Pancreas (tissue), 10 donors: ENCODE data around the gene HOXA6. TPM values are rescaled to one million over a fixed set of nuclear protein-coding genes. Genes with fewer than 3 reads are reported as not detected.

Experiments
- ATAC-seq, 4 donors: fragments of 200-7000 bp; cut with Tn5 transposase; one replicate each; pipeline versions ENCODE4 v1.8.0 to v1.9.1; 2020; ENCODE audit warnings: mild to moderate bottlenecking in 4 of 4, moderate library complexity in 4 of 4
- DNase-seq, 6 donors: peaks; one replicate each; pipeline ENCODE4 v3.0.0-alpha.2; 2020
- FAIRE-seq: peaks from 2 replicates; lab custom pipeline; 2012; peaks lifted over from hg19 to GRCh38; lab: Jason Lieb, UNC
- H3K27ac ChIP-seq, 4 donors: fragments of 200-600 bp; sonication (generic); 1 replicate in 3 of 4; 2 replicates in 1 of 4; pipeline versions ENCODE4 v1.5.0 to v1.8.0; 2020
- H3K27me3 ChIP-seq, 4 donors: fragments of 200-600 bp; one replicate each; pipeline ENCODE4 v1.8.0; 2021
- H3K36me3 ChIP-seq, 3 donors: fragments of 200-600 bp; sonication (generic) in 1 of 3; one replicate each; pipeline versions ENCODE4 v1.5.0 to v1.8.0; 2020 to 2021
- H3K4me1 ChIP-seq, 3 donors: fragments of 200-600 bp; one replicate each; pipeline ENCODE4 v1.8.0; 2021
- H3K4me3 ChIP-seq, 4 donors: fragments of 200-600 bp; sonication (generic) in 2 of 4; one replicate each; pipeline versions ENCODE4 v1.5.0 to v1.8.0; 2020 to 2021
- H3K9me3 ChIP-seq, 4 donors: fragments of 200-600 bp; one replicate each; pipeline ENCODE4 v1.8.0; 2021
- CTCF ChIP-seq, 4 donors: fragments of 200-600 bp; sonication (generic) in 3 of 4; IDR thresholded peaks; one replicate each; pipeline versions ENCODE4 v1.5.0 to v1.8.0; 2021; ENCODE audit warnings: antibody characterized with exemption in 4 of 4
- WGBS, 2 donors: extraction: QIAGEN DNeasy Blood & Tissue Kit; methylation state at CpG; one replicate each; pipeline ENCODE4 v1.1.7; 2013; 5-methylcytosine and 5-hydroxymethylcytosine counted together
- intact Hi-C, 3 donors: fragments of 100-400 bp; cut with DNase I; formaldehyde crosslinking; loops; one replicate each; pipeline versions ENCODE4 v1.11.1 to v1.14.2; 2022
- polyA plus RNA-seq, 2 donors: library from polyadenylated mRNA; stranded (reverse); fragments of 200-250 nt; gene quantifications; one replicate each; pipeline ENCODE4 v1.2.3, GENCODE V29; 2013
- total RNA-seq, 6 donors: library from RNA; stranded (reverse); fragmentation: NEBNext Ultra II Directional in 4 of 6; extraction: Animal tissue kit (Norgen Biotek cat#: 25700) in 4 of 6; gene quantifications; one replicate each; pipeline versions ENCODE4 v1.2.1 to v1.2.4, GENCODE V29; 2021 to 2023
- donor health status: healthy with polysubstance abuse.
- donor health status: DM: no; HTN: no; CAD: no; lungs with moderate emphysema.
- donor health status: DM: no; HTN: no; CAD: no.
- donor health status: control.
- donor health status: control.
- donor health status: Bipolar disorder and iron deficiency.
- donor health status: DM: yes; HTN: yes; CAD: no.
- donor health status: DM: no; HTN: no; CAD: no.
- donor health status: DM: no; HTN: no; CAD: no.
- donor health status: DM: yes; HTN: yes; CAD: no.

Gene HOXA6
- total and polyA plus RNA-seq, 8 donors, result 0.12 to 0.34 TPM; not detected in 6

DNA sequence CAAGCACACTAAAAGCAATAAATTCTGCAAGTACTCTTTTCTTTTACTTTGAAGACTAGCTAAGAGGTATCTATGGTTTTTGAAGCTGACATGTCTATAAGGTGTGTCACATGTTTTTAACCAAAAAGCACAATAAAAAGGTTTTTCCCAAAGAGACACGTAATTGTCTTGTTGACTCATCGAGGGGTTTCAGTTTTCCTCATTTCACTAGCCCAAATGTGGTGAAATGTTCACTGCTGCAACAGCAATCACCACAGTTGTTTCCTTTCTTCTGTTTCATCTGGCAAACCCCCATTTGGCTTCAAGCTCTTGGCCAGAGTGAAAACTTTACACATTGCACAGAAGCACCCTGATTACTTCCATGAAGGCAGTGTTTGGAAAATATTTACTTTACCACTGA is 13.2 kb downstream of the HOXA6 start:
- 12 to 14% methylated on average over 2 of the region's 2 CpGs for WGBS, 2 donors

GRCh38 chr7:27133409-27134231 is 14.0 kb downstream of the HOXA6 start:
- Histone ChIP-seq H3K4me3 (no peak overlapping the region), H3K36me3 (no peaks in the 10 kb centered on the region), H3K4me1 (no peaks in the 10 kb centered on the region), H3K27ac (no peak overlapping the region), H3K9me3 (no peaks in the 10 kb centered on the region), H3K27me3 (peaks cover 0 to 77% (median 20%) of the 10 kb centered on the region in 4 donors)
- DNase-seq (no peak), FAIRE-seq (no peak), ATAC-seq (no peak)
- intact Hi-C loops, result no loop called here
- 12 to 15% methylated on average over 18 of the region's 18 CpGs for whole genome bisulfite sequencing, 2 donors
- no peak for TF ChIP-seq CTCF (IDR thresholded peaks at IDR 0.05)

More for the DNA sequence above, 13.2 kb downstream of the HOXA6 start:
- Histone ChIP-seq H3K27me3 (peaks cover 0 to 76% (median 21%) of the 10 kb centered on the region in 4 donors), H3K27ac (no peak overlapping the region), H3K4me3 (no peak overlapping the region), H3K4me1 (no peaks in the 10 kb centered on the region), H3K9me3 (no peaks in the 10 kb centered on the region), H3K36me3 (no peaks in the 10 kb centered on the region)
- TF ChIP-seq CTCF (IDR thresholded peaks at IDR 0.05), result no peak
- intact Hi-C loops, result no loop called here
- DNase-seq (no peak), ATAC-seq (peak in 1 of 4 donors; percentile 17), FAIRE-seq (no peak)

GRCh38 chr7:27132978-27133377 is 14.6 kb downstream of the HOXA6 start:
- WGBS, 2 donors, result 15 to 18% methylated on average over 6 of the region's 6 CpGs
- H3K27ac ChIP-seq, result no peak overlapping the region
- intact Hi-C loops, result no loop called here
- peaks cover 0 to 77% (median 18%) of the 10 kb centered on the region in 4 donors for H3K27me3 ChIP-seq
- H3K9me3 ChIP-seq, result no peaks in the 10 kb centered on the region
- DNase-seq, result no peak
- no peaks in the 10 kb centered on the region for H3K36me3 ChIP-seq
- ATAC-seq, result no peak
- no peak for FAIRE-seq
- no peak for TF ChIP-seq CTCF (IDR thresholded peaks at IDR 0.05)
- H3K4me1 ChIP-seq, result no peaks in the 10 kb centered on the region
- H3K4me3 ChIP-seq, result no peak overlapping the region

DNA sequence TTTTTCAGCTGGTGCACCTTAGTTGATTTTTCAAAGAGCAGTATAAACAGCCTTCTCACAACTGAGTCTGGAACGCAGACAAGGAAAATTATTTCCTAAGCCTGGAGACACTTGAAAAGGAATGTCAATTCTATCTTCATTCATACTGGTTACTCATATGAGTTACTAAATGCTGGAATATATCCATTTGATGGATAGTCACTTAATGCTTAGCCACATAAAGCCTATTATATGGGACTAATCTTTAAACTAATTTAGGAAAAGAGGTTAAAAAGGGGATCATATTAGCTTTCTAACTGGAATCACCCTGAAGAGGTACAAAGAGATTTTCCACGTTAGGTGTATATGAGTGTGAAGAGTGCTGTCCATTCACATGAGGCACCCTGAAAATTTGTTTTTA is 15.4 kb downstream of the HOXA6 start:
- no peaks in the 10 kb centered on the region for H3K4me1 ChIP-seq
- H3K27me3 ChIP-seq, result peaks cover 0 to 78% (median 15%) of the 10 kb centered on the region in 4 donors
- no peak overlapping the region for H3K27ac ChIP-seq
- 23 to 28% methylated on average over 2 of the region's 2 CpGs for WGBS, 2 donors
- ATAC-seq, result no peak
- no peak for FAIRE-seq
- no peaks in the 10 kb centered on the region for H3K9me3 ChIP-seq
- DNase-seq, result no peak
- no peak for TF ChIP-seq CTCF (IDR thresholded peaks at IDR 0.05)
- intact Hi-C loops, result no loop called here
- no peaks in the 10 kb centered on the region for H3K36me3 ChIP-seq
- no peak overlapping the region for H3K4me3 ChIP-seq

GRCh38 chr7:27131390-27131819 is 16.2 kb downstream of the HOXA6 start:
- FAIRE-seq (no peak), ATAC-seq (no peak)

More at GRCh38 chr7:27131390-27131819, 16.2 kb downstream of the HOXA6 start:
- WGBS, 2 donors, result 15 to 18% methylated on average over 12 of the region's 12 CpGs
- Histone ChIP-seq H3K9me3 (no peaks in the 10 kb centered on the region), H3K4me3 (peak overlapping the region in 1 of 4 donors; percentile 46), H3K27me3 (peaks cover 0 to 75% (median 15%) of the 10 kb centered on the region in 4 donors), H3K36me3 (no peaks in the 10 kb centered on the region), H3K4me1 (no peaks in the 10 kb centered on the region), H3K27ac (peak overlapping the region in 1 of 4 donors; percentile 50)
- intact Hi-C loops, result no loop called here
- no peak for DNase-seq
- no peak for TF ChIP-seq CTCF (IDR thresholded peaks at IDR 0.05)
